Neural cell (in vitro differentiated cells): ENCODE results near the gene PTPN18. TPM values are rescaled to one million over a fixed set of nuclear protein-coding genes. Genes with fewer than 3 reads are reported as not detected.

Source experiments
- H2AFZ ChIP-seq: fragments of 200-600, 300-800 bp; sonication (generic), shearing (Covaris generic); 2 replicates; pipeline ENCODE4 v1.6.0; 2014; ENCODE audit warnings: low read depth, mild to moderate bottlenecking, antibody characterized with exemption, low read length, moderate library complexity
- H3F3A ChIP-seq: fragments of 200-600 bp; shearing (Covaris generic); 2 replicates; pipeline ENCODE4 v1.6.1; 2016; ENCODE audit warnings: mild to moderate bottlenecking, moderate library complexity, mixed read lengths, antibody characterized with exemption, low read length; ENCODE audit not compliant: insufficient read depth, poor library complexity, severe bottlenecking
- H3K27ac ChIP-seq: fragments of 200-600, 300-800 bp; sonication (generic), shearing (Covaris generic); 2 replicates; pipeline ENCODE4 v1.5.1; 2014; ENCODE audit warnings: mild to moderate bottlenecking, low read length, moderate library complexity
- H3K27me3 ChIP-seq: fragments of 300-800, 200-600 bp; sonication (generic), shearing (Covaris generic); 2 replicates; pipeline ENCODE4 v1.6.0; 2014; ENCODE audit warnings: mild to moderate bottlenecking, low read depth, low read length, moderate library complexity; ENCODE audit not compliant: insufficient read depth
- H3K36me3 ChIP-seq: fragments of 300-800, 200-600 bp; sonication (generic), shearing (Covaris generic); 2 replicates; pipeline ENCODE4 v1.5.1; 2014; ENCODE audit warnings: mild to moderate bottlenecking, antibody characterized with exemption, low read length, moderate library complexity; ENCODE audit not compliant: insufficient read depth
- H3K4me2 ChIP-seq: fragments of 300-800, 200-600 bp; sonication (generic), shearing (Covaris generic); 2 replicates; pipeline ENCODE4 v1.6.0; 2014; ENCODE audit warnings: mild to moderate bottlenecking, low read length
- H3K4me3 ChIP-seq: fragments of 300-800, 200-600 bp; sonication (generic), shearing (Covaris generic); 2 replicates; pipeline ENCODE4 v1.5.1; 2014; ENCODE audit warnings: mild to moderate bottlenecking, low read length, moderate library complexity
- H3K79me2 ChIP-seq: fragments of 200-600 bp; shearing (Covaris generic); replicated peaks from 2 replicates; pipeline ENCODE4 v1.6.0; 2014; ENCODE audit warnings: mild to moderate bottlenecking, low read length, moderate library complexity; ENCODE audit not compliant: insufficient read depth
- H3K9ac ChIP-seq: fragments of 300-800, 200-600 bp; sonication (generic), shearing (Covaris generic); 2 replicates; pipeline ENCODE4 v1.6.1; 2016; ENCODE audit warnings: mild to moderate bottlenecking, low read length, mixed read lengths
- H3K9me2 ChIP-seq: fragments of 200-600 bp; shearing (Covaris generic); 2 replicates; pipeline ENCODE4 v1.6.1; 2016; ENCODE audit warnings: mild to moderate bottlenecking, low read length, mixed read lengths; ENCODE audit not compliant: insufficient read depth
- H3K9me3 ChIP-seq: fragments of 200-600, 300-800 bp; sonication (generic), shearing (Covaris generic); 2 replicates; pipeline ENCODE4 v1.6.1; 2016; ENCODE audit warnings: mild to moderate bottlenecking, mixed run types, low read length, moderate library complexity, mixed read lengths
- H4K20me1 ChIP-seq: fragments of 200-600 bp; shearing (Covaris generic); 2 replicates; pipeline ENCODE4 v1.6.1; 2016; ENCODE audit warnings: mild to moderate bottlenecking, mixed run types; ENCODE audit not compliant: insufficient read depth
- EP300 ChIP-seq: fragments of 450-650 bp; conservative IDR thresholded peaks from 2 replicates; pipeline ENCODE4 v1.6.1; 2014; ENCODE audit warnings: antibody characterized with exemption, mild to moderate bottlenecking, moderate library complexity; ENCODE audit not compliant: poor library complexity, severe bottlenecking
- EZH2 ChIP-seq: fragments of 200-600, 300-800 bp; shearing (Covaris generic), sonication (generic); IDR thresholded peaks from 2 replicates; pipeline ENCODE4 v1.6.1; 2014; ENCODE audit warnings: antibody characterized with exemption, low read length, borderline replicate concordance, mild to moderate bottlenecking; ENCODE audit not compliant: insufficient read depth, poor library complexity, severe bottlenecking
- MXI1 ChIP-seq: fragments of 450-650 bp; conservative IDR thresholded peaks from 2 replicates; pipeline ENCODE4 v1.6.1; 2014; ENCODE audit warnings: antibody characterized with exemption, mild to moderate bottlenecking; ENCODE audit not compliant: poor library complexity, severe bottlenecking
- POLR2AphosphoS5 ChIP-seq: IDR thresholded peaks from 2 replicates; pipeline ENCODE4 v1.6.1; 2012
- RAD21 ChIP-seq: fragments of 450-650 bp; conservative IDR thresholded peaks from 2 replicates; pipeline ENCODE4 v1.6.1; 2014; ENCODE audit warnings: antibody characterized with exemption, mild to moderate bottlenecking, moderate library complexity
- SMC3 ChIP-seq: fragments of 450-650 bp; conservative IDR thresholded peaks from 2 replicates; pipeline ENCODE4 v1.6.1; 2014; ENCODE audit warnings: antibody characterized with exemption, mild to moderate bottlenecking, moderate library complexity; ENCODE audit not compliant: poor library complexity
- TAF1 ChIP-seq: IDR thresholded peaks from 2 replicates; pipeline ENCODE4 v1.6.1; 2012; ENCODE audit warnings: low read depth
- polyA plus RNA-seq: library from polyadenylated mRNA; depleted of rRNA; stranded (reverse); fragments of >200 nt; gene quantifications from 2 replicates; pipeline ENCODE4 v1.2.3, GENCODE V29; 2014
- TF ChIP-seq, protein P1 (sequence below): IDR thresholded peaks from 2 replicates; pipeline ENCODE4 v1.6.1; 2012; ENCODE audit warnings: borderline replicate concordance
- TF ChIP-seq, protein P2 (sequence below): fragments of 450-650 bp; IDR thresholded peaks from 2 replicates; pipeline ENCODE4 v1.5.1; 2014; ENCODE audit warnings: antibody characterized with exemption, mild to moderate bottlenecking, moderate library complexity; ENCODE audit not compliant: poor library complexity, severe bottlenecking

PTPN18 gene
- polyA plus RNA-seq, 1 donor from 2014 or later, result 13.3 TPM

DNA sequence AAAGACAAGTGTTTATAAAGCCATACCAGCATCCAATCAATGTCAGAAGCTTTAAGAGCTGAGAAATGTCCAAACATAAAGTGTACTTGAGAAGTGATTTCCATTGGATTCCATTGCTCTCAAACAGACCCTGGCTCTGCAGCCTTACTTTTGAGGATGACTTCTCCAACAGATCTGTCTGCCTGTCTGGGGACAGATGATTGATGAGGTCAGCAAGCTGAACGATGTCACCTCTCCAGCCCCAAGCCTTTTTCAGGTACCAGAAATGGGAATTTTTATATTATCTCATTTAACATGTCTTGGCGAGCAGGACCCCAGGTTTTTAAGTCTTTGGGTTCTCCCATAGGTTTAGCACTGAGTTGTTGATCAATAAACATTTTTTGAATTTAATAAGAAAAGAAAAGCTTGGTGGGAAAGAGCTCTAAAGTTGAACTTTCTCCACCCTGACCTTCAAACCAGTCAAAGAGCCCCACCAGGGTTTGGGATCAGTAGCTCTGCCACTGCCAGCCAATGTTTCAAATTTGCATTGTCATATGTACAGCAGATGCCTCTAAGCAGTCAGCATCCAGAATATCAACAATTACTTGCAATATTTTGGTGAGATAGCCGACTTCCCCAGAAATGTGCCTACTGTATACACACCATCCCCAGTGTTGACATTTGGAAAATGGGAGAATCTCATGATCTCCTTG is 22.5 kb downstream of the PTPN18 start:
- TF ChIP-seq EP300 (no peak), TAF1 (no peak), RAD21 (no peak), SMC3 (no peak), EZH2 (no peak), POLR2AphosphoS5 (no peak), MXI1 (no peak)
- TF ChIP-seq, protein P1, sequence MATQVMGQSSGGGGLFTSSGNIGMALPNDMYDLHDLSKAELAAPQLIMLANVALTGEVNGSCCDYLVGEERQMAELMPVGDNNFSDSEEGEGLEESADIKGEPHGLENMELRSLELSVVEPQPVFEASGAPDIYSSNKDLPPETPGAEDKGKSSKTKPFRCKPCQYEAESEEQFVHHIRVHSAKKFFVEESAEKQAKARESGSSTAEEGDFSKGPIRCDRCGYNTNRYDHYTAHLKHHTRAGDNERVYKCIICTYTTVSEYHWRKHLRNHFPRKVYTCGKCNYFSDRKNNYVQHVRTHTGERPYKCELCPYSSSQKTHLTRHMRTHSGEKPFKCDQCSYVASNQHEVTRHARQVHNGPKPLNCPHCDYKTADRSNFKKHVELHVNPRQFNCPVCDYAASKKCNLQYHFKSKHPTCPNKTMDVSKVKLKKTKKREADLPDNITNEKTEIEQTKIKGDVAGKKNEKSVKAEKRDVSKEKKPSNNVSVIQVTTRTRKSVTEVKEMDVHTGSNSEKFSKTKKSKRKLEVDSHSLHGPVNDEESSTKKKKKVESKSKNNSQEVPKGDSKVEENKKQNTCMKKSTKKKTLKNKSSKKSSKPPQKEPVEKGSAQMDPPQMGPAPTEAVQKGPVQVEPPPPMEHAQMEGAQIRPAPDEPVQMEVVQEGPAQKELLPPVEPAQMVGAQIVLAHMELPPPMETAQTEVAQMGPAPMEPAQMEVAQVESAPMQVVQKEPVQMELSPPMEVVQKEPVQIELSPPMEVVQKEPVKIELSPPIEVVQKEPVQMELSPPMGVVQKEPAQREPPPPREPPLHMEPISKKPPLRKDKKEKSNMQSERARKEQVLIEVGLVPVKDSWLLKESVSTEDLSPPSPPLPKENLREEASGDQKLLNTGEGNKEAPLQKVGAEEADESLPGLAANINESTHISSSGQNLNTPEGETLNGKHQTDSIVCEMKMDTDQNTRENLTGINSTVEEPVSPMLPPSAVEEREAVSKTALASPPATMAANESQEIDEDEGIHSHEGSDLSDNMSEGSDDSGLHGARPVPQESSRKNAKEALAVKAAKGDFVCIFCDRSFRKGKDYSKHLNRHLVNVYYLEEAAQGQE, result no peak
- TF ChIP-seq, protein P2, sequence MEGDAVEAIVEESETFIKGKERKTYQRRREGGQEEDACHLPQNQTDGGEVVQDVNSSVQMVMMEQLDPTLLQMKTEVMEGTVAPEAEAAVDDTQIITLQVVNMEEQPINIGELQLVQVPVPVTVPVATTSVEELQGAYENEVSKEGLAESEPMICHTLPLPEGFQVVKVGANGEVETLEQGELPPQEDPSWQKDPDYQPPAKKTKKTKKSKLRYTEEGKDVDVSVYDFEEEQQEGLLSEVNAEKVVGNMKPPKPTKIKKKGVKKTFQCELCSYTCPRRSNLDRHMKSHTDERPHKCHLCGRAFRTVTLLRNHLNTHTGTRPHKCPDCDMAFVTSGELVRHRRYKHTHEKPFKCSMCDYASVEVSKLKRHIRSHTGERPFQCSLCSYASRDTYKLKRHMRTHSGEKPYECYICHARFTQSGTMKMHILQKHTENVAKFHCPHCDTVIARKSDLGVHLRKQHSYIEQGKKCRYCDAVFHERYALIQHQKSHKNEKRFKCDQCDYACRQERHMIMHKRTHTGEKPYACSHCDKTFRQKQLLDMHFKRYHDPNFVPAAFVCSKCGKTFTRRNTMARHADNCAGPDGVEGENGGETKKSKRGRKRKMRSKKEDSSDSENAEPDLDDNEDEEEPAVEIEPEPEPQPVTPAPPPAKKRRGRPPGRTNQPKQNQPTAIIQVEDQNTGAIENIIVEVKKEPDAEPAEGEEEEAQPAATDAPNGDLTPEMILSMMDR, result no peak
- H3K79me2 ChIP-seq, result no peaks in the 10 kb centered on the region
- no peaks in the 10 kb centered on the region for H3K36me3 ChIP-seq

DNA sequence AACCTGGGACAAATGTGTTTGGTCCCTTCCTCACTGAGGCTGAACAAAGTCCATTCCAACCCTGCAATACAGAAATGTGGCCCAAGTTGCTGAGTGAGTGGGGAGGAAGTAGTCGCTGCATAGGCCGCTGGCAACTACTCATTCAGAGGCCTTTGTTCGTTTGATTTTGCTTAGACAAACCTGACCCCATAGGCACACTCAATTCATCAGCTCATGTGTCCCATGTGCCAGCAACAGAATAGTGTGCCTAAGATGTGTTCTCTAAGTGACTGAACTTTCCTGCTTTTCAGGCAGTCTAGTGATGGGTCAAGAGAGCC is 23.0 kb downstream of the PTPN18 start:
- no peak overlapping the region for H3K27ac ChIP-seq
- no peaks in the 10 kb centered on the region for H4K20me1 ChIP-seq
- no peaks in the 10 kb centered on the region for H3F3A ChIP-seq

More for the DNA sequence above, 22.5 kb downstream of the PTPN18 start:
- H3F3A ChIP-seq, result no peaks in the 10 kb centered on the region
- no peak overlapping the region for H3K9ac ChIP-seq
- H3K4me2 ChIP-seq, result no peak overlapping the region
- no peak overlapping the region for H3K4me3 ChIP-seq
- no peaks in the 10 kb centered on the region for H3K9me2 ChIP-seq
- no peaks in the 10 kb centered on the region for H4K20me1 ChIP-seq
- no peaks in the 10 kb centered on the region for H3K27me3 ChIP-seq
- H2AFZ ChIP-seq, result no peak overlapping the region
- H3K27ac ChIP-seq, result no peak overlapping the region
- no peaks in the 10 kb centered on the region for H3K9me3 ChIP-seq

More for the DNA sequence above, 23.0 kb downstream of the PTPN18 start:
- H3K9ac ChIP-seq, result no peak overlapping the region
- H2AFZ ChIP-seq, result no peak overlapping the region
- no peaks in the 10 kb centered on the region for H3K36me3 ChIP-seq
- H3K4me3 ChIP-seq, result no peak overlapping the region
- no peaks in the 10 kb centered on the region for H3K9me2 ChIP-seq
- H3K9me3 ChIP-seq, result no peaks in the 10 kb centered on the region
- no peaks in the 10 kb centered on the region for H3K79me2 ChIP-seq
- TF ChIP-seq, protein P1, result no peak
- TF ChIP-seq, protein P2, result no peak
- TF ChIP-seq EP300, result no peak
- TF ChIP-seq SMC3, result no peak
- no peak for TF ChIP-seq EZH2
- no peak for TF ChIP-seq POLR2AphosphoS5
- no peak for TF ChIP-seq RAD21
- TF ChIP-seq TAF1, result no peak
- no peak for TF ChIP-seq MXI1
- no peak overlapping the region for H3K4me2 ChIP-seq
- no peaks in the 10 kb centered on the region for H3K27me3 ChIP-seq
